ENCODE measurements around the gene NME7. TPM values are rescaled to one million over a fixed set of nuclear protein-coding genes. Genes with fewer than 3 reads are reported as not detected.
A peak's percentile ranks its signal among the peaks of the same experiment; 100 is the strongest.

The NME7 gene
- polyA plus RNA-seq, 6 donors from 2014 or later = 2.6 to 19.2 (median 11.0) TPM

GRCh38 chr1:169106095-169106920, 261.3 kb downstream of the NME7 start, which contains the start of gene ATP1B1:
TSS of gene ATP1B1 (plus strand) at chr1:169106690. CDS start at chr1:169106830, 140 bp downstream.
- ATAC-seq (ENCODE audit: low read depth in 2 of 2) (peak; percentile 90 to 91), DNase-seq (peak; percentile 71)
- Mint-ChIP-seq H3K27me3 (peaks cover 34 to 37% (median 37%) of the 10 kb centered on the region in 3 donors), H3K4me3 (peak within 1 kb of the TSS; percentile 83 to 95 (median 90)), H3K36me3 (no peaks in the 10 kb centered on the region), H3K27ac (peak within 1 kb of the TSS in 2 of 6 donors; percentile 14 to 52), H3K9me3 (no peaks in the 10 kb centered on the region), H3K4me1 (peaks cover 8 to 20% (median 16%) of the 10 kb centered on the region in 3 donors)

- H3K4me3 Mint-ChIP-seq = peak overlapping the region in 7 of 8 donors; percentile 77 to 91 (median 84)
- H3K27ac Mint-ChIP-seq = peak overlapping the region in 2 of 6 donors; percentile 14 to 52
- peaks cover 8 to 20% (median 16%) of the 10 kb centered on the region in 3 donors for H3K4me1 Mint-ChIP-seq
- peaks cover 37 to 42% (median 38%) of the 10 kb centered on the region in 3 donors for H3K27me3 Mint-ChIP-seq
- H3K36me3 Mint-ChIP-seq = no peaks in the 10 kb centered on the region
- no peak for DNase-seq
- H3K9me3 Mint-ChIP-seq = no peaks in the 10 kb centered on the region
- ATAC-seq (ENCODE audit: low read depth in 2 of 2) = peak; percentile 9 to 16
These were observed 262.0 kb downstream of the NME7 start for GRCh38 chr1:169105434-169106094.

- no peaks in the 10 kb centered on the region for H3K36me3 Mint-ChIP-seq
- H3K4me3 Mint-ChIP-seq = peak overlapping the region in 6 of 8 donors; percentile 77 to 91 (median 84)
- no peaks in the 10 kb centered on the region for H3K9me3 Mint-ChIP-seq
These were observed 262.5 kb downstream of the NME7 start for GRCh38 chr1:169105087-169105433.

GRCh38 chr1:169103480-169103893, 264.1 kb downstream of the NME7 start:
- ATAC-seq (ENCODE audit: low read depth in 2 of 2) = no peak
- peaks cover 0 to under 1% (median 0%) of the 10 kb centered on the region in 7 donors for H3K9me3 Mint-ChIP-seq

More at GRCh38 chr1:169105087-169105433, 262.5 kb downstream of the NME7 start:
- ATAC-seq (ENCODE audit: low read depth in 2 of 2) = no peak
- H3K27ac Mint-ChIP-seq = peak overlapping the region in 1 of 6 donors; percentile 52
- peaks cover 35 to 41% (median 37%) of the 10 kb centered on the region in 3 donors for H3K27me3 Mint-ChIP-seq
- H3K4me1 Mint-ChIP-seq = peaks cover 8 to 20% (median 16%) of the 10 kb centered on the region in 3 donors
- DNase-seq = no peak

GRCh38 chr1:169103002-169103401, 264.6 kb downstream of the NME7 start:
- Mint-ChIP-seq H3K36me3 (no peaks in the 10 kb centered on the region), H3K27ac (no peak overlapping the region), H3K27me3 (peaks cover 28 to 34% (median 32%) of the 10 kb centered on the region in 3 donors), H3K9me3 (peaks cover 0 to 3% (median 0%) of the 10 kb centered on the region in 7 donors), H3K4me1 (peaks cover 12 to 17% (median 16%) of the 10 kb centered on the region in 3 donors), H3K4me3 (no peak overlapping the region)
- ATAC-seq (ENCODE audit: low read depth in 2 of 2) = no peak
- DNase-seq = no peak

More at GRCh38 chr1:169103480-169103893, 264.1 kb downstream of the NME7 start:
- H3K27me3 Mint-ChIP-seq = peaks cover 32 to 35% (median 35%) of the 10 kb centered on the region in 3 donors
- H3K4me1 Mint-ChIP-seq = peaks cover 11 to 20% (median 16%) of the 10 kb centered on the region in 3 donors
- H3K4me3 Mint-ChIP-seq = no peak overlapping the region
- no peak overlapping the region for H3K27ac Mint-ChIP-seq
- H3K36me3 Mint-ChIP-seq = no peaks in the 10 kb centered on the region
- DNase-seq = no peak

GRCh38 chr1:169102567-169102966, 265.0 kb downstream of the NME7 start:
- Mint-ChIP-seq H3K27me3 (peaks cover 23 to 30% (median 30%) of the 10 kb centered on the region in 3 donors), H3K4me3 (no peak overlapping the region), H3K9me3 (peaks cover 0 to 3% (median 0%) of the 10 kb centered on the region in 7 donors), H3K27ac (no peak overlapping the region), H3K36me3 (no peaks in the 10 kb centered on the region), H3K4me1 (peaks cover 12 to 16% (median 13%) of the 10 kb centered on the region in 3 donors)
- DNase-seq (no peak), ATAC-seq (ENCODE audit: low read depth in 2 of 2) (no peak)

GRCh38 chr1:169100651-169101088, 266.9 kb downstream of the NME7 start:
- no peak overlapping the region for H3K4me3 Mint-ChIP-seq
- no peak for DNase-seq
- peaks cover 29 to 42% (median 31%) of the 10 kb centered on the region in 3 donors for H3K27me3 Mint-ChIP-seq
- H3K36me3 Mint-ChIP-seq = peaks cover 0 to 12% of the 10 kb centered on the region in 2 donors
- H3K4me1 Mint-ChIP-seq = peaks cover 7 to 10% (median 7%) of the 10 kb centered on the region in 3 donors
- H3K27ac Mint-ChIP-seq = no peak overlapping the region
- no peak for ATAC-seq (ENCODE audit: low read depth in 2 of 2)
- peaks cover 0 to 10% (median 0%) of the 10 kb centered on the region in 7 donors for H3K9me3 Mint-ChIP-seq

GRCh38 chr1:169100208-169100607, 267.4 kb downstream of the NME7 start:
- H3K27ac Mint-ChIP-seq = no peak overlapping the region
- H3K4me3 Mint-ChIP-seq = no peak overlapping the region
- H3K9me3 Mint-ChIP-seq = peaks cover 0 to 10% (median 0%) of the 10 kb centered on the region in 7 donors
- ATAC-seq (ENCODE audit: low read depth in 2 of 2) = no peak
- peaks cover 3 to 7% (median 6%) of the 10 kb centered on the region in 3 donors for H3K4me1 Mint-ChIP-seq
- peaks cover 31 to 47% (median 33%) of the 10 kb centered on the region in 3 donors for H3K27me3 Mint-ChIP-seq
- no peak for DNase-seq
- peaks cover 0 to 12% of the 10 kb centered on the region in 2 donors for H3K36me3 Mint-ChIP-seq

- H3K27ac Mint-ChIP-seq = no peak overlapping the region
- no peak for ATAC-seq (ENCODE audit: low read depth in 2 of 2)
- H3K27me3 Mint-ChIP-seq = peaks cover 34 to 48% (median 34%) of the 10 kb centered on the region in 3 donors
- H3K36me3 Mint-ChIP-seq = peaks cover 0 to 12% of the 10 kb centered on the region in 2 donors
- H3K4me3 Mint-ChIP-seq = no peak overlapping the region
- H3K9me3 Mint-ChIP-seq = peaks cover 0 to 10% (median 0%) of the 10 kb centered on the region in 7 donors
- peaks cover 0 to 4% (median 0%) of the 10 kb centered on the region in 3 donors for H3K4me1 Mint-ChIP-seq
- DNase-seq = no peak
These were observed 268.0 kb downstream of the NME7 start for GRCh38 chr1:169099561-169099960.

- no peak overlapping the region for H3K4me3 Mint-ChIP-seq
- ATAC-seq (ENCODE audit: low read depth in 2 of 2) (no peak), DNase-seq (no peak)
- peaks cover 0 to 12% of the 10 kb centered on the region in 2 donors for H3K36me3 Mint-ChIP-seq
- no peak overlapping the region for H3K27ac Mint-ChIP-seq
- H3K9me3 Mint-ChIP-seq = peaks cover 0 to 10% (median 0%) of the 10 kb centered on the region in 7 donors
- H3K4me1 Mint-ChIP-seq = peaks cover 0 to 4% (median 0%) of the 10 kb centered on the region in 3 donors
- peaks cover 38 to 55% (median 39%) of the 10 kb centered on the region in 3 donors for H3K27me3 Mint-ChIP-seq
These were observed 269.2 kb downstream of the NME7 start for GRCh38 chr1:169098380-169098779.

- peaks cover 31 to 44% (median 33%) of the 10 kb centered on the region in 3 donors for H3K27me3 Mint-ChIP-seq
- peaks cover 0 to 4% (median 0%) of the 10 kb centered on the region in 3 donors for H3K4me1 Mint-ChIP-seq
- H3K4me3 Mint-ChIP-seq = no peak overlapping the region
- H3K27ac Mint-ChIP-seq = no peak overlapping the region
- ATAC-seq (ENCODE audit: low read depth in 2 of 2) (no peak), DNase-seq (no peak)
- peaks cover 0 to 12% of the 10 kb centered on the region in 2 donors for H3K36me3 Mint-ChIP-seq
- H3K9me3 Mint-ChIP-seq = peaks cover 0 to 10% (median 0%) of the 10 kb centered on the region in 7 donors
These were observed 272.6 kb downstream of the NME7 start for GRCh38 chr1:169094897-169095569.

GRCh38 chr1:169092399-169092798, 275.2 kb downstream of the NME7 start:
- Mint-ChIP-seq H3K4me3 (no peak overlapping the region), H3K27ac (no peak overlapping the region), H3K9me3 (peaks cover 0 to 10% (median 0%) of the 10 kb centered on the region in 7 donors), H3K27me3 (peaks cover 26 to 33% (median 32%) of the 10 kb centered on the region in 3 donors), H3K4me1 (no peaks in the 10 kb centered on the region), H3K36me3 (peaks cover 0 to 12% of the 10 kb centered on the region in 2 donors)
- no peak for DNase-seq
- ATAC-seq (ENCODE audit: low read depth in 2 of 2) = no peak

All from naive B cell (primary cell).